SK-N-SH (cell line): ENCODE measurements around the gene AKR1C4. TPM values are rescaled to one million over a fixed set of nuclear protein-coding genes. Genes with fewer than 3 reads are reported as not detected.

Source experiments
- CTCF ChIA-PET: fragments of 300-600, 350-600 bp; formaldehyde crosslinking; extraction: SDS; loops from one replicate; lab custom pipeline; 2021; lab: Yijun Ruan, JAX
- POLR2A ChIA-PET: fragments of 350-600 bp; sonication (Branson Sonifier 250); formaldehyde crosslinking; extraction: SDS; loops from one replicate; lab custom pipeline; 2020; ENCODE audit warnings: antibody characterized with exemption, inconsistent platforms; lab: Yijun Ruan, JAX
- DNase-seq: peaks from one replicate; pipeline ENCODE4 v3.0.0; 2012
- H2AFZ ChIP-seq: fragments of 200-600 bp; sonication (generic); 2 replicates; pipeline ENCODE4 v1.8.1; 2016; ENCODE audit warnings: antibody characterized with exemption, mild to moderate bottlenecking, low read depth
- H3F3A ChIP-seq: fragments of 200-600 bp; sonication (generic); replicated peaks from 2 replicates; pipeline ENCODE3; 2016; ENCODE audit warnings: antibody characterized with exemption, mild to moderate bottlenecking; ENCODE audit not compliant: insufficient read depth
- H3K27ac ChIP-seq, 2 experiments: fragments of 200-500 bp in 1 of 2; fragments of 200-600 bp in 1 of 2; sonication (Bioruptor generic) in 1 of 2; sonication (generic), shearing (Covaris generic) in 1 of 2; 2 replicates each; pipeline versions ENCODE4 v1.5.1 to v1.6.1; 2014 to 2016; ENCODE audit warnings: low read depth in 2 of 2, inconsistent platforms in 1 of 2, low read length in 1 of 2, mild to moderate bottlenecking in 1 of 2, mixed read lengths in 1 of 2
- H3K27me3 ChIP-seq: fragments of 200-600 bp; sonication (generic), shearing (Covaris generic); 2 replicates; pipeline ENCODE4 v1.6.1; 2016; ENCODE audit warnings: mixed run types; ENCODE audit not compliant: insufficient read depth
- H3K36me3 ChIP-seq, 2 experiments: fragments of 200-500 bp in 1 of 2; fragments of 200-600 bp in 1 of 2; sonication (Bioruptor generic) in 1 of 2; sonication (generic) in 1 of 2; replicated peaks in 1 of 2; 2 replicates each; pipeline versions ENCODE3 to v1.5.1; 2014 to 2016; ENCODE audit warnings: low read length in 1 of 2, mild to moderate bottlenecking in 1 of 2; ENCODE audit not compliant: insufficient read depth in 2 of 2, control insufficient read depth in 1 of 2
- H3K4me1 ChIP-seq, 2 experiments: fragments of 200-500 bp in 1 of 2; fragments of 200-600 bp in 1 of 2; sonication (Bioruptor generic) in 1 of 2; sonication (generic), shearing (Covaris generic) in 1 of 2; 2 replicates each; pipeline versions ENCODE4 v1.5.1 to v1.6.1; 2014 to 2016; ENCODE audit warnings: low read depth in 1 of 2, low read length in 1 of 2, mixed run types in 1 of 2; ENCODE audit not compliant: insufficient read depth in 2 of 2, control insufficient read depth in 1 of 2
- H3K4me2 ChIP-seq: fragments of 200-600 bp; sonication (generic), shearing (Covaris generic); 2 replicates; pipeline ENCODE4 v1.6.1; 2017; ENCODE audit warnings: mixed run types
- H3K4me3 ChIP-seq, 2 experiments: fragments of 200-500 bp in 1 of 2; fragments of 200-600 bp in 1 of 2; sonication (Bioruptor generic) in 1 of 2; sonication (generic), shearing (Covaris generic) in 1 of 2; 2 replicates each; pipeline versions ENCODE4 v1.5.1 to v1.8.1; 2014 to 2016; ENCODE audit warnings: low read depth in 2 of 2, inconsistent platforms in 1 of 2, low read length in 1 of 2, mild to moderate bottlenecking in 1 of 2, mixed read lengths in 1 of 2, moderate library complexity in 1 of 2
- H3K79me2 ChIP-seq: fragments of 200-600 bp; sonication (generic); 2 replicates; pipeline ENCODE4 v1.8.1; 2017; ENCODE audit warnings: mild to moderate bottlenecking; ENCODE audit not compliant: insufficient read depth
- H3K9ac ChIP-seq: fragments of 200-600 bp; sonication (generic); 2 replicates; pipeline ENCODE4 v1.6.1; 2017; ENCODE audit warnings: mixed run types
- H3K9me2 ChIP-seq: fragments of 200-600 bp; sonication (generic); 2 replicates; pipeline ENCODE4 v1.6.1; 2017; ENCODE audit warnings: mixed run types
- H3K9me3 ChIP-seq: fragments of 200-600 bp; sonication (generic); 2 replicates; pipeline ENCODE4 v1.6.1; 2017; ENCODE audit warnings: mixed run types, mild to moderate bottlenecking, moderate library complexity
- H4K20me1 ChIP-seq: fragments of 200-600 bp; sonication (generic); 2 replicates; pipeline ENCODE4 v1.6.1; 2017; ENCODE audit warnings: mild to moderate bottlenecking, mixed run types; ENCODE audit not compliant: insufficient read depth
- ELF1 ChIP-seq: IDR thresholded peaks from 2 replicates; pipeline ENCODE4 v1.4.0; 2012
- EP300 ChIP-seq, 2 experiments: IDR thresholded peaks; 2 replicates each; pipeline versions ENCODE4 v1.4.0 to v1.6.1; 2012; ENCODE audit warnings: borderline replicate concordance in 1 of 2, low read depth in 1 of 2, low read length in 1 of 2
- FOSL2 ChIP-seq: IDR thresholded peaks from 2 replicates; pipeline ENCODE4 v1.4.0; 2012; ENCODE audit warnings: low read depth, mild to moderate bottlenecking, moderate library complexity, borderline replicate concordance
- FOXJ3 ChIP-seq: sonication (generic); formaldehyde crosslinking; IDR thresholded peaks from 2 replicates; pipeline ENCODE4 v1.5.1; 2020; ENCODE audit warnings: mild to moderate bottlenecking, missing genetic modification reagents
- FOXM1 ChIP-seq: IDR thresholded peaks from 2 replicates; pipeline ENCODE4 v1.4.0; 2012; ENCODE audit warnings: low read depth, mild to moderate bottlenecking
- GABPA ChIP-seq: IDR thresholded peaks from 2 replicates; pipeline ENCODE4 v1.4.0; 2012; ENCODE audit warnings: low read depth, mild to moderate bottlenecking
- IRF3 ChIP-seq: fragments of 150-350 bp; IDR thresholded peaks from 2 replicates; pipeline ENCODE4 v1.6.1; 2016; ENCODE audit warnings: mild to moderate bottlenecking, low read depth, low read length
- JUND ChIP-seq: IDR thresholded peaks from 2 replicates; pipeline ENCODE4 v1.4.0; 2012
- MAX ChIP-seq: IDR thresholded peaks from 2 replicates; pipeline ENCODE4 v1.4.0; 2012; ENCODE audit warnings: low read depth
- MEF2A ChIP-seq: IDR thresholded peaks from 2 replicates; pipeline ENCODE4 v1.4.0; 2012; ENCODE audit warnings: low read depth, borderline replicate concordance
- NFIC ChIP-seq: IDR thresholded peaks from 2 replicates; pipeline ENCODE4 v1.4.0; 2012; ENCODE audit warnings: borderline replicate concordance
- NRF1 ChIP-seq: IDR thresholded peaks from 2 replicates; pipeline ENCODE4 v1.6.1; 2012; ENCODE audit warnings: low read depth, mild to moderate bottlenecking, low read length
- PBX3 ChIP-seq: IDR thresholded peaks from 2 replicates; pipeline ENCODE4; 2012
- RAD21 ChIP-seq: IDR thresholded peaks from 2 replicates; pipeline ENCODE4 v1.6.1; 2012; ENCODE audit warnings: mild to moderate bottlenecking, low read length
- RCOR1 ChIP-seq: fragments of 150-350 bp; IDR thresholded peaks from 2 replicates; pipeline ENCODE4 v1.6.1; 2017; ENCODE audit warnings: antibody characterized with exemption, low read length
- RFX5 ChIP-seq: IDR thresholded peaks from 2 replicates; pipeline ENCODE4 v1.6.1; 2012; ENCODE audit warnings: mild to moderate bottlenecking, improper control_type of control experiment, low read length
- RXRA ChIP-seq: IDR thresholded peaks from 2 replicates; pipeline ENCODE4 v1.4.0; 2012; ENCODE audit warnings: low read depth, mild to moderate bottlenecking, borderline replicate concordance
- SIN3A ChIP-seq: IDR thresholded peaks from 2 replicates; pipeline ENCODE4 v1.6.1; 2012; ENCODE audit warnings: low read depth, mild to moderate bottlenecking, low read length, moderate library complexity, borderline replicate concordance
- SMC3 ChIP-seq: IDR thresholded peaks from 2 replicates; pipeline ENCODE4 v1.6.1; 2012; ENCODE audit warnings: low read depth, low read length, improper control_type of control experiment
- TAF1 ChIP-seq: IDR thresholded peaks from 2 replicates; pipeline ENCODE4 v1.6.1; 2012; ENCODE audit warnings: low read depth, mild to moderate bottlenecking, low read length, moderate library complexity, borderline replicate concordance
- TCF12 ChIP-seq: IDR thresholded peaks from 2 replicates; pipeline ENCODE4 v1.4.0; 2012
- TEAD4 ChIP-seq: IDR thresholded peaks from 2 replicates; pipeline ENCODE4 v1.4.0; 2012; ENCODE audit warnings: mild to moderate bottlenecking, borderline replicate concordance; ENCODE audit not compliant: insufficient read depth
- USF2 ChIP-seq: fragments of 150-350 bp; IDR thresholded peaks from 2 replicates; pipeline ENCODE4 v1.6.1; 2017; ENCODE audit warnings: antibody characterized with exemption, low read length, low read depth, borderline replicate concordance
- YY1 ChIP-seq: IDR thresholded peaks from 2 replicates; pipeline ENCODE4 v1.4.0; 2012; ENCODE audit warnings: low read depth, mild to moderate bottlenecking
- WGBS: methylation state at CpG from one replicate; pipeline ENCODE4 v1.1.6; 2017; ENCODE audit warnings: low lambda C conversion rate; 5-methylcytosine and 5-hydroxymethylcytosine counted together
- polyA plus RNA-seq, 3 experiments: library from polyadenylated mRNA; depleted of rRNA; stranded (reverse); fragments of >200 nt; gene quantifications; 2 replicates each; pipeline ENCODE4 v1.2.3, GENCODE V29; 2012

Gene AKR1C4
- polyA plus RNA-seq, 1 of the 3 experiments (the other 2 are of a cell fraction): not detected

GRCh38 chr10:5183923-5184322 is 12.7 kb upstream of the AKR1C4 start:
- CTCF ChIA-PET: no interaction called here
- POLR2A ChIA-PET: no interaction called here

GRCh38 chr10:5184987-5185775 is 11.5 kb upstream of the AKR1C4 start, which contains the start of gene AKR1C8:
Gene AKR1C8, minus strand, starts transcription at chr10:5185150. Its CDS starts 46 bp downstream, at chr10:5185104.
- no peaks in the 10 kb centered on the region for H3K4me1 ChIP-seq
- H2AFZ ChIP-seq: no peak within 1 kb of the TSS
- no peaks in the 10 kb centered on the region for H3K9me2 ChIP-seq
- H3K79me2 ChIP-seq: no peaks in the 10 kb centered on the region
- H4K20me1 ChIP-seq: no peaks in the 10 kb centered on the region
- POLR2A ChIA-PET: no interaction called here
- H3K4me3 ChIP-seq: no peak within 1 kb of the TSS
- no peaks in the 10 kb centered on the region for H3F3A ChIP-seq
- H3K4me2 ChIP-seq: no peak within 1 kb of the TSS
- CTCF ChIA-PET: no interaction called here
- no peaks in the 10 kb centered on the region for H3K27me3 ChIP-seq
- H3K9me3 ChIP-seq: no peaks in the 10 kb centered on the region
- no peak for DNase-seq
- no peak within 1 kb of the TSS for H3K9ac ChIP-seq
- 41% methylated on average over 5 of the region's 5 CpGs for WGBS
- no peak within 1 kb of the TSS for H3K27ac ChIP-seq
- H3K36me3 ChIP-seq: no peaks in the 10 kb centered on the region
- TF ChIP-seq USF2: no peak
- TF ChIP-seq RCOR1: no peak
- TF ChIP-seq PBX3: no peak
- TF ChIP-seq RFX5: no peak
- TF ChIP-seq RAD21: no peak
- no peak for TF ChIP-seq TCF12
- TF ChIP-seq NRF1: no peak
- no peak for TF ChIP-seq RXRA
- no peak for TF ChIP-seq NFIC
- TF ChIP-seq TAF1: no peak
- no peak for TF ChIP-seq FOSL2
- no peak for TF ChIP-seq FOXJ3 (CRISPR knock-in tag)
- TF ChIP-seq TEAD4: no peak
- TF ChIP-seq MAX: no peak
- no peak for TF ChIP-seq ELF1
- no peak for TF ChIP-seq IRF3
- TF ChIP-seq GABPA: no peak
- TF ChIP-seq, all 33 proteins: peak for 0

More at GRCh38 chr10:5183923-5184322, 12.7 kb upstream of the AKR1C4 start:
- no peaks in the 10 kb centered on the region for H3K36me3 ChIP-seq
- TF ChIP-seq PBX3 (no peak), MEF2A (no peak), JUND (no peak), RAD21 (no peak), EP300 (IDR thresholded peaks at IDR 0.05; ENCODE audit: borderline replicate concordance in 1 of 2, low read depth in 1 of 2, low read length in 1 of 2) (no peak), SMC3 (no peak), FOXM1 (no peak), YY1 (no peak), NFIC (no peak), NRF1 (no peak), SIN3A (no peak), ELF1 (no peak), TEAD4 (no peak)
- H3K4me1 ChIP-seq: no peaks in the 10 kb centered on the region
- H4K20me1 ChIP-seq: no peaks in the 10 kb centered on the region
- no peaks in the 10 kb centered on the region for H3K79me2 ChIP-seq
- no peaks in the 10 kb centered on the region for H3K9me2 ChIP-seq
- no peaks in the 10 kb centered on the region for H3K27me3 ChIP-seq
- no peak overlapping the region for H3K4me2 ChIP-seq
- no peak overlapping the region for H3K4me3 ChIP-seq
- DNase-seq: no peak
- no peak overlapping the region for H3K27ac ChIP-seq
- no peaks in the 10 kb centered on the region for H3K9me3 ChIP-seq
- no peak overlapping the region for H3K9ac ChIP-seq
- H2AFZ ChIP-seq: no peak overlapping the region
- 6% methylated on average over 2 of the region's 2 CpGs for WGBS
- H3F3A ChIP-seq: no peaks in the 10 kb centered on the region
